GM10248 (cell line): ENCODE data around the gene AKNA.

ENCODE experiments used
- CTCF ChIA-PET: fragments of 300-600 bp; sonication (Branson Sonifier 250); formaldehyde crosslinking; extraction: SDS; loops from one replicate; lab custom pipeline; 2021; ENCODE audit warnings: antibody characterized with exemption; lab: Yijun Ruan, JAX
- POLR2A ChIA-PET: fragments of 350-650 bp; sonication (Branson Sonifier 250); formaldehyde crosslinking; extraction: SDS; loops from one replicate; lab custom pipeline; 2020; ENCODE audit warnings: antibody characterized with exemption; lab: Yijun Ruan, JAX
- DNase-seq: peaks from one replicate; pipeline ENCODE4 v3.0.0; 2012; ENCODE audit errors: extremely low spot score
- CTCF ChIP-seq: IDR thresholded peaks from 2 replicates; pipeline ENCODE4 v1.5.1; 2012; ENCODE audit warnings: mild to moderate bottlenecking, low read depth; ENCODE audit errors: extremely low read depth, missing control alignments, control extremely low read depth

AKNA gene

GRCh38 chr9:114427644-114428043 lies 39.9 kb upstream of the AKNA start:
- TF ChIP-seq CTCF, result no peak
- no peak for DNase-seq
- POLR2A ChIA-PET, result no interaction called here
- CTCF ChIA-PET, result interaction anchor here (5.8 to 12.2 kb wide), 2 partner anchors 22 to 226 kb away, joined by 29 to 104 read pairs; no protein-coding TSS in a partner anchor

DNA sequence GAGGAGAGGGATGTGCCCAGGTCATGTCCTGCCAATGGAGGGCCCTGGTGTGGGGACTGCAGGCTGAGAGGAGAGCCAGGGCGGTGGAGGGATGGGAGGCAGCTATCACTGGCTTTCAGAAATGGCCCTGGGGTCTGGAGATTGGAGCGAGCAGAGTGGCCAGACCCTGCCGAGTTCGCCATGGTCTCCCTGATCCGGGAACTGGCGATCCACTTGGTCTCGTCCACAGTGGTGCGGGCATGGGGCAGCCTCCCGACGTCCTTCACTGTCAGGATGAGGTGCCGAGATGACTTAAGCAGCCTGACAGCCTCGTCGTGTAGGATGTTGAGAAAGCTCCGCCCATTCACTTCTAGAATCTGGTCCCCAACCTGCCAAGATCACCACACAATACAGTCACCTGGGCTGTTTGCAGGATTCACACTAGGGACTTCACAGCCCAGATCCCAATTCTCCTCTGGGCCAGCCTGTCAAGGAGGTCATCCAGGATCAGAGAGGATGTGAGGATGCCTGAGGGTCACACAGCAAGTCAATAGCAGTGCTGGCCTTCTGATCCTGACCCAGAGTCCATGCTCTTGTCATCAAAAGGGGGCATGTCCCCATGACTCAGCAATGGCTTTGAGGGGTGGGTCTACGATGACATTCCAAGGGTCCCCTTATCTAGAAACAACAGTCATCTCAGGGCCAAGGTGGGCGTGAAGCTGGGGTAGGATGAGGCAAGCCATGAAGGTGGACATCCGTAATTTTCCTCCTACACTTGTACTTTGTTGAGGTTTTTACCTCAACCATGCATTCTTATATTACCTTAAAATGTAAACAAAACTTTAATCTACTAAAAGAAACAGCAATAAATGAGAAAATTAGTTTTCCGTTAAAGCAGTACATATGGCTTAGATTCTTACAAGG lies 38.5 kb upstream of the AKNA start:
- no peak for DNase-seq
- ChIA-PET CTCF (interaction anchor here (0.8 to 5.8 kb wide), 2 partner anchors 21 to 227 kb away, joined by 3 to 29 read pairs; no protein-coding TSS in a partner anchor), POLR2A (no interaction called here)
- TF ChIP-seq CTCF, result no peak

DNA sequence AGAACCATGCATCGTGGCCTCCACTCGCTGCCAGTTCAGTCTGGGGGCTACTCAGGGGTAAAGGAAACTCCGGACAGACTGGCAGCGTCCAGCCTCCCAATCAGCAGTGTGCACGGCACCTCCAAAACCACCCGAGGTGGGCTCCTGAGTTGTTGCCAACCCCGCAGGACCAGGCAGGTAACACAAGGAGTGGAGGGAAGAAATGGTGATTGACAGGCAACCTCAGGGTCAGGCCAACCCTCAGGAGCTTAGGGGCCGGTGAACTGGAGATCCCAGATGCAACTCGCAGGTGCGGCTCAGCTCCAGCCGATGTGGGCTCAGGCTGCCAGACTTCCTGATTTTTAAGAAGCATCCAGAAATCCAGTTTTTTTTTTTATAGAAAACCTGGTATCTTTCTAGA lies 37.3 kb upstream of the AKNA start:
- POLR2A ChIA-PET, result no interaction called here
- no peak for TF ChIP-seq CTCF
- CTCF ChIA-PET, result interaction anchor here (5.8 kb wide), 1 partner anchor 20 kb away, joined by 29 read pairs; no protein-coding TSS in a partner anchor
- no peak for DNase-seq

DNA sequence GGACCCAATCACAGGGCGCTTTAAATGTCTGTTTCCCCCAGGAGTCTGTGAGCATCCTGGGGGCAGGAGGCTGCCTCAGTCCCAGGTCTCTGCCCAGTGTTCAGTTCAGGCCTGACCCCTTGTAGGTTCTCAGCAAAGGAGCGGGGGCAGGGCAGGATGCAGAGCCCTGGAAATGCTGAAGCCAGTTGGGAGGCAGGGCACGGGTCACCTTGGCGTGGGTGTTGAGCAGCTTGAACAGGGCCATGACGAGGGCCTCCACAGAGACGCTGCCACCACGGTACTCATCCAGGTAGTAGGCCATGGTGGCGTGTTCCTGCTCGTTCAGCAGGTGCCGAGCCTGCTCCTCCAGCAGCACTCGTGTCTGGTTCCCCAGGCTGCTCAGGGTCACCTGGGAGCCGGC lies 36.3 kb upstream of the AKNA start:
- ChIA-PET POLR2A (interaction anchor here (0.6 kb wide), 1 partner anchor 97 kb away, joined by 4 read pairs; no protein-coding TSS in a partner anchor), CTCF (interaction anchor here (5.9 kb wide), 1 partner anchor 18 kb away, joined by 46 read pairs; no protein-coding TSS in a partner anchor)
- no peak for TF ChIP-seq CTCF
- DNase-seq, result no peak

- no peak for DNase-seq
- no peak for TF ChIP-seq CTCF
- CTCF ChIA-PET, result interaction anchor here (5.9 kb wide), 1 partner anchor 17 kb away, joined by 46 read pairs; no protein-coding TSS in a partner anchor
- POLR2A ChIA-PET, result no interaction called here
These were observed 35.4 kb upstream of the AKNA start for GRCh38 chr9:114423181-114423580.

DNA sequence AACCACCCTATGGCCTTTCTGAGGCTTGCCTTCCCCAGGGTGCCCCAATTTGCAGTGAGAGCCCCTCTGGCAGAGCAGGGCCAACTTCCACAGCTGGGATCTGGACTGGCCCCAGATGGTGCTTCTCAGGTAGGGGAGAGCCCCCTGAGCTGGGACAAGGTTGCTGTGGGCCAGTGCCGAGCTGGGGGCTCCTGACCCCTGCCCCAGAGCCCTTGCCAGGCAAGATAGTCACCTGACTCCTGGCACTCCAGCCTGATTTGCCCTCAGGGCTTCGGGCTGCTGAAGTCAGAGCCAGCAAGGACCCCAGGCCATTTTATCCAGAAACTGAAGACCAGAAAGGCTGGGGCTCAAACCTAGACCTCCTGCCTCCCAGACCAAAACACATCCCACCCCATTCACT lies 33.4 kb upstream of the AKNA start:
- POLR2A ChIA-PET, result no interaction called here
- no peak for DNase-seq
- CTCF ChIA-PET, result interaction anchor here (1.4 to 5.9 kb wide), 3 partner anchors 13 to 232 kb away, joined by 3 to 46 read pairs (median 3); no protein-coding TSS in a partner anchor
- TF ChIP-seq CTCF, result no peak
